Liver (tissue), 9 donors: ENCODE results near the gene UMAD1. TPM values are rescaled to one million over a fixed set of nuclear protein-coding genes. Genes with fewer than 3 reads are reported as not detected.

Experiments used
- DNase-seq: peaks from one replicate; pipeline ENCODE4 v3.0.0-alpha.2; 2017; ENCODE audit warnings: low spot score
- H3K27ac ChIP-seq, 2 donors: one replicate each; pipeline ENCODE4 v1.7.0; 2013; ENCODE audit warnings: inconsistent platforms in 2 of 2, low read length in 2 of 2, control low read depth in 1 of 2, low read depth in 1 of 2, mild to moderate bottlenecking in 1 of 2
- H3K27me3 ChIP-seq, 4 donors: one replicate each; pipeline versions ENCODE4 v1.6.1 to v1.7.0; 2013; ENCODE audit warnings: low read length in 3 of 4, inconsistent platforms in 1 of 4, mild to moderate bottlenecking in 1 of 4, moderate library complexity in 1 of 4; ENCODE audit not compliant: control insufficient read depth in 4 of 4, insufficient read depth in 4 of 4
- H3K36me3 ChIP-seq, 4 donors: one replicate each; pipeline versions ENCODE4 v1.6.1 to v1.7.0; 2013; ENCODE audit warnings: low read length in 3 of 4, mild to moderate bottlenecking in 3 of 4, low read depth in 1 of 4, moderate library complexity in 1 of 4; ENCODE audit not compliant: control insufficient read depth in 4 of 4, insufficient read depth in 3 of 4
- H3K4me1 ChIP-seq, 4 donors: one replicate each; pipeline versions ENCODE4 v1.6.1 to v1.7.0; 2013; ENCODE audit warnings: low read length in 3 of 4, mild to moderate bottlenecking in 3 of 4, moderate library complexity in 1 of 4; ENCODE audit not compliant: control insufficient read depth in 4 of 4, insufficient read depth in 4 of 4
- H3K4me3 ChIP-seq, 3 donors: one replicate each; pipeline versions ENCODE4 v1.6.1 to v1.7.0; 2013; ENCODE audit warnings: low read length in 3 of 3, control low read depth in 1 of 3, low read depth in 1 of 3, mild to moderate bottlenecking in 1 of 3
- H3K9ac ChIP-seq, 2 donors: one replicate each; pipeline ENCODE4 v1.7.0; 2013; ENCODE audit warnings: low read length in 2 of 2, mild to moderate bottlenecking in 2 of 2, moderate library complexity in 2 of 2, control low read depth in 1 of 2, low read depth in 1 of 2
- H3K9me3 ChIP-seq, 4 donors: one replicate each; pipeline versions ENCODE4 v1.6.1 to v1.7.0; 2013; ENCODE audit warnings: low read length in 3 of 4; ENCODE audit not compliant: control insufficient read depth in 4 of 4
- EGR1 ChIP-seq, 2 donors: IDR thresholded peaks; 2 replicates each; pipeline ENCODE4 v1.6.1; 2016 to 2018; ENCODE audit warnings: antibody characterized with exemption in 2 of 2, low read depth in 2 of 2
- FOXA1 ChIP-seq: IDR thresholded peaks from 2 replicates; pipeline ENCODE4 v1.6.1; 2016; ENCODE audit warnings: antibody characterized with exemption
- FOXA2 ChIP-seq: IDR thresholded peaks from 2 replicates; pipeline ENCODE4 v1.6.1; 2016; ENCODE audit warnings: antibody characterized with exemption
- GABPA ChIP-seq, 2 donors: IDR thresholded peaks in 1 of 2; conservative IDR thresholded peaks in 1 of 2; 2 replicates each; pipeline ENCODE4 v1.6.1; 2016; ENCODE audit warnings: antibody characterized with exemption in 2 of 2, mild to moderate bottlenecking in 1 of 2, moderate library complexity in 1 of 2
- HNF4A ChIP-seq, 2 donors: conservative IDR thresholded peaks; 2 replicates each; pipeline ENCODE4 v1.6.1; 2016; ENCODE audit warnings: antibody characterized with exemption in 2 of 2, mild to moderate bottlenecking in 2 of 2
- HNF4G ChIP-seq: IDR thresholded peaks from 2 replicates; pipeline ENCODE4 v1.6.1; 2016; ENCODE audit warnings: antibody characterized with exemption
- JUND ChIP-seq, 2 donors: IDR thresholded peaks; 2 replicates each; pipeline ENCODE4 v1.6.1; 2016; ENCODE audit warnings: antibody characterized with exemption in 2 of 2
- NR2F2 ChIP-seq: IDR thresholded peaks from 2 replicates; pipeline ENCODE4 v1.6.1; 2016; ENCODE audit warnings: antibody characterized with exemption
- RAD21 ChIP-seq, 2 donors: IDR thresholded peaks; 2 replicates each; pipeline ENCODE4 v1.6.1; 2016; ENCODE audit warnings: antibody characterized with exemption in 2 of 2, mild to moderate bottlenecking in 2 of 2
- RXRA ChIP-seq, 2 donors: IDR thresholded peaks; 2 replicates each; pipeline ENCODE4 v1.6.1; 2017 to 2018; ENCODE audit warnings: antibody characterized with exemption in 2 of 2, mild to moderate bottlenecking in 1 of 2
- SP1 ChIP-seq: IDR thresholded peaks from 2 replicates; pipeline ENCODE4 v1.6.1; 2018; ENCODE audit warnings: antibody characterized with exemption, mild to moderate bottlenecking
- TAF1 ChIP-seq: conservative IDR thresholded peaks from 2 replicates; pipeline ENCODE4 v1.6.1; 2016; ENCODE audit warnings: antibody characterized with exemption, mild to moderate bottlenecking
- YY1 ChIP-seq: IDR thresholded peaks from 2 replicates; pipeline ENCODE4 v1.6.1; 2016; ENCODE audit warnings: antibody characterized with exemption, mild to moderate bottlenecking
- WGBS: extraction: QIAGEN DNeasy Blood & Tissue Kit; methylation state at CpG from one replicate; pipeline ENCODE4 v1.1.7; 2013; 5-methylcytosine and 5-hydroxymethylcytosine counted together
- polyA plus RNA-seq, 2 donors: library from polyadenylated mRNA; stranded (reverse) in 1 of 2; unstranded in 1 of 2; fragments of 200-250 nt in 1 of 2; fragments of >200 nt in 1 of 2; fragmentation: Nextera tagmentation in 1 of 2; extraction: Ambion mirVana in 1 of 2; gene quantifications; one replicate each; pipeline versions ENCODE4 v1.2.1 to v1.2.3, GENCODE V29; 2013 to 2015
- total RNA-seq, 2 donors: library from RNA; depleted of rRNA; stranded (reverse); fragments of >200 nt; gene quantifications; one replicate each; pipeline ENCODE4 v1.2.3, GENCODE V29; 2014
- TF ChIP-seq, protein P1 (sequence below): fragments of 150-350 bp; IDR thresholded peaks from 2 replicates; pipeline ENCODE4 v1.5.1; 2017; ENCODE audit warnings: improper control_type of control experiment, low read depth, low read length; ENCODE audit not compliant: missing input control
- TF ChIP-seq, protein P2 (sequence below): IDR thresholded peaks from 2 replicates; pipeline ENCODE4 v1.6.1; 2016; ENCODE audit warnings: antibody characterized with exemption, mild to moderate bottlenecking
- TF ChIP-seq, protein P3 (sequence below): IDR thresholded peaks from 2 replicates; pipeline ENCODE4 v1.6.1; 2016; ENCODE audit warnings: antibody characterized with exemption
- TF ChIP-seq, protein P4 (sequence below): IDR thresholded peaks from 2 replicates; pipeline ENCODE4 v1.6.1; 2016; ENCODE audit warnings: antibody characterized with exemption
- TF ChIP-seq, protein P5 (sequence below): IDR thresholded peaks from 2 replicates; pipeline ENCODE4 v1.6.1; 2016; ENCODE audit warnings: antibody characterized with exemption
- donor health status: healthy.
- donor health status: healthy.
- donor health status: healthy.
- donor health status: healthy.
- donor health status: healthy.

Gene UMAD1
- total and polyA plus RNA-seq, 4 donors = 5.9 to 12.2 (median 7.9) TPM

DNA sequence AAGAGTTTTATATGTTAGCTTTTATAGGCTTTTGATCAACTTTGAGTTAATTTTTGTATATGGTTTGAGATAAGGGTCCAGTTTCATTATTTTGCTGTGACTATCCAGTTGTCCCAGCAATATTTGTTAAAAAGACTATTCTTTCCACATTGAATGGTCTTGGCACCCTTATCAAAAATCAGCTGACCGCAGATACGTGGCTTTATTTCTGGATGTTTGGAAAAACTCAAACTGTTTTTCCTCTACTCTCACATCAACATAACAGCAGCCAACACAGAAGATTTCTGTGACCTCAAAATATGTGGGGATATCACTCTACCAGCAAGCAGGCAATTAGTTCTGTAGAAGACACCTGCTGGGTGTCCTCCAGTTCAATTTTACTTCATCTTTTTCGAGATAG, 211.4 kb downstream of the UMAD1 start:
- no peak overlapping the region for H3K9ac ChIP-seq
- TF ChIP-seq EGR1 (IDR thresholded peaks at IDR 0.05; ENCODE audit: low read depth in 2 of 2) (no peak), FOXA2 (no peak), HNF4G (no peak), NR2F2 (no peak), SP1 (no peak), FOXA1 (no peak), GABPA (IDR thresholded peaks at IDR 0.05 in 1 of 2, conservative IDR thresholded peaks at IDR 0.05 in 1 of 2) (no peak), HNF4A (conservative IDR thresholded peaks at IDR 0.05) (no peak), YY1 (no peak), RXRA (IDR thresholded peaks at IDR 0.05) (no peak), JUND (IDR thresholded peaks at IDR 0.05) (no peak), RAD21 (IDR thresholded peaks at IDR 0.05) (no peak), TAF1 (no peak)
- TF ChIP-seq, protein P1, sequence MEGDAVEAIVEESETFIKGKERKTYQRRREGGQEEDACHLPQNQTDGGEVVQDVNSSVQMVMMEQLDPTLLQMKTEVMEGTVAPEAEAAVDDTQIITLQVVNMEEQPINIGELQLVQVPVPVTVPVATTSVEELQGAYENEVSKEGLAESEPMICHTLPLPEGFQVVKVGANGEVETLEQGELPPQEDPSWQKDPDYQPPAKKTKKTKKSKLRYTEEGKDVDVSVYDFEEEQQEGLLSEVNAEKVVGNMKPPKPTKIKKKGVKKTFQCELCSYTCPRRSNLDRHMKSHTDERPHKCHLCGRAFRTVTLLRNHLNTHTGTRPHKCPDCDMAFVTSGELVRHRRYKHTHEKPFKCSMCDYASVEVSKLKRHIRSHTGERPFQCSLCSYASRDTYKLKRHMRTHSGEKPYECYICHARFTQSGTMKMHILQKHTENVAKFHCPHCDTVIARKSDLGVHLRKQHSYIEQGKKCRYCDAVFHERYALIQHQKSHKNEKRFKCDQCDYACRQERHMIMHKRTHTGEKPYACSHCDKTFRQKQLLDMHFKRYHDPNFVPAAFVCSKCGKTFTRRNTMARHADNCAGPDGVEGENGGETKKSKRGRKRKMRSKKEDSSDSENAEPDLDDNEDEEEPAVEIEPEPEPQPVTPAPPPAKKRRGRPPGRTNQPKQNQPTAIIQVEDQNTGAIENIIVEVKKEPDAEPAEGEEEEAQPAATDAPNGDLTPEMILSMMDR = no peak
- TF ChIP-seq, protein P2, sequence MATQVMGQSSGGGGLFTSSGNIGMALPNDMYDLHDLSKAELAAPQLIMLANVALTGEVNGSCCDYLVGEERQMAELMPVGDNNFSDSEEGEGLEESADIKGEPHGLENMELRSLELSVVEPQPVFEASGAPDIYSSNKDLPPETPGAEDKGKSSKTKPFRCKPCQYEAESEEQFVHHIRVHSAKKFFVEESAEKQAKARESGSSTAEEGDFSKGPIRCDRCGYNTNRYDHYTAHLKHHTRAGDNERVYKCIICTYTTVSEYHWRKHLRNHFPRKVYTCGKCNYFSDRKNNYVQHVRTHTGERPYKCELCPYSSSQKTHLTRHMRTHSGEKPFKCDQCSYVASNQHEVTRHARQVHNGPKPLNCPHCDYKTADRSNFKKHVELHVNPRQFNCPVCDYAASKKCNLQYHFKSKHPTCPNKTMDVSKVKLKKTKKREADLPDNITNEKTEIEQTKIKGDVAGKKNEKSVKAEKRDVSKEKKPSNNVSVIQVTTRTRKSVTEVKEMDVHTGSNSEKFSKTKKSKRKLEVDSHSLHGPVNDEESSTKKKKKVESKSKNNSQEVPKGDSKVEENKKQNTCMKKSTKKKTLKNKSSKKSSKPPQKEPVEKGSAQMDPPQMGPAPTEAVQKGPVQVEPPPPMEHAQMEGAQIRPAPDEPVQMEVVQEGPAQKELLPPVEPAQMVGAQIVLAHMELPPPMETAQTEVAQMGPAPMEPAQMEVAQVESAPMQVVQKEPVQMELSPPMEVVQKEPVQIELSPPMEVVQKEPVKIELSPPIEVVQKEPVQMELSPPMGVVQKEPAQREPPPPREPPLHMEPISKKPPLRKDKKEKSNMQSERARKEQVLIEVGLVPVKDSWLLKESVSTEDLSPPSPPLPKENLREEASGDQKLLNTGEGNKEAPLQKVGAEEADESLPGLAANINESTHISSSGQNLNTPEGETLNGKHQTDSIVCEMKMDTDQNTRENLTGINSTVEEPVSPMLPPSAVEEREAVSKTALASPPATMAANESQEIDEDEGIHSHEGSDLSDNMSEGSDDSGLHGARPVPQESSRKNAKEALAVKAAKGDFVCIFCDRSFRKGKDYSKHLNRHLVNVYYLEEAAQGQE = no peak
- TF ChIP-seq, protein P3, sequence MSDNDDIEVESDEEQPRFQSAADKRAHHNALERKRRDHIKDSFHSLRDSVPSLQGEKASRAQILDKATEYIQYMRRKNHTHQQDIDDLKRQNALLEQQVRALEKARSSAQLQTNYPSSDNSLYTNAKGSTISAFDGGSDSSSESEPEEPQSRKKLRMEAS = no peak
- TF ChIP-seq, protein P4, sequence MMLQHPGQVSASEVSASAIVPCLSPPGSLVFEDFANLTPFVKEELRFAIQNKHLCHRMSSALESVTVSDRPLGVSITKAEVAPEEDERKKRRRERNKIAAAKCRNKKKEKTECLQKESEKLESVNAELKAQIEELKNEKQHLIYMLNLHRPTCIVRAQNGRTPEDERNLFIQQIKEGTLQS = no peak
- TF ChIP-seq, protein P5, sequence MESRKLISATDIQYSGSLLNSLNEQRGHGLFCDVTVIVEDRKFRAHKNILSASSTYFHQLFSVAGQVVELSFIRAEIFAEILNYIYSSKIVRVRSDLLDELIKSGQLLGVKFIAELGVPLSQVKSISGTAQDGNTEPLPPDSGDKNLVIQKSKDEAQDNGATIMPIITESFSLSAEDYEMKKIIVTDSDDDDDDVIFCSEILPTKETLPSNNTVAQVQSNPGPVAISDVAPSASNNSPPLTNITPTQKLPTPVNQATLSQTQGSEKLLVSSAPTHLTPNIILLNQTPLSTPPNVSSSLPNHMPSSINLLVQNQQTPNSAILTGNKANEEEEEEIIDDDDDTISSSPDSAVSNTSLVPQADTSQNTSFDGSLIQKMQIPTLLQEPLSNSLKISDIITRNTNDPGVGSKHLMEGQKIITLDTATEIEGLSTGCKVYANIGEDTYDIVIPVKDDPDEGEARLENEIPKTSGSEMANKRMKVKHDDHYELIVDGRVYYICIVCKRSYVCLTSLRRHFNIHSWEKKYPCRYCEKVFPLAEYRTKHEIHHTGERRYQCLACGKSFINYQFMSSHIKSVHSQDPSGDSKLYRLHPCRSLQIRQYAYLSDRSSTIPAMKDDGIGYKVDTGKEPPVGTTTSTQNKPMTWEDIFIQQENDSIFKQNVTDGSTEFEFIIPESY = no peak
- no peaks in the 10 kb centered on the region for H3K27me3 ChIP-seq
- 89% methylated on average over 3 of the region's 3 CpGs for WGBS
- H3K9me3 ChIP-seq = peaks cover 0 to 4% (median 2%) of the 10 kb centered on the region in 4 donors
- DNase-seq = no peak
- H3K27ac ChIP-seq = no peak overlapping the region
- no peak overlapping the region for H3K4me3 ChIP-seq
- H3K36me3 ChIP-seq = no peaks in the 10 kb centered on the region
- no peaks in the 10 kb centered on the region for H3K4me1 ChIP-seq
